HepG2 (cell line): ENCODE data around the gene PACS2. TPM values are rescaled to one million over a fixed set of nuclear protein-coding genes. Genes with fewer than 3 reads are reported as not detected.

Source experiments
- CBFB ChIP-seq: sonication (generic); formaldehyde crosslinking; IDR thresholded peaks from 2 replicates; pipeline ENCODE4 v1.4.0; 2020; ENCODE audit warnings: missing genetic modification reagents
- CBX5 ChIP-seq: sonication (generic); formaldehyde crosslinking; IDR thresholded peaks from 2 replicates; pipeline ENCODE4 v1.4.0; 2020; ENCODE audit warnings: missing genetic modification reagents, borderline replicate concordance
- CEBPG ChIP-seq: IDR thresholded peaks from 2 replicates; pipeline ENCODE4 v1.6.1; 2016
- GPN1 ChIP-seq: sonication (generic); formaldehyde crosslinking; IDR thresholded peaks from 2 replicates; pipeline ENCODE4 v1.5.1; 2020; ENCODE audit warnings: missing genetic modification reagents, borderline replicate concordance
- HIVEP1 ChIP-seq: sonication (generic); formaldehyde crosslinking; IDR thresholded peaks from 2 replicates; pipeline ENCODE4 v1.4.0; 2020; ENCODE audit warnings: mild to moderate bottlenecking, missing genetic modification reagents
- JARID2 ChIP-seq: sonication (generic); formaldehyde crosslinking; IDR thresholded peaks from 2 replicates; pipeline ENCODE4 v1.8.1; 2023; ENCODE audit warnings: missing genetic modification reagents, inconsistent platforms; ENCODE audit not compliant: insufficient replicate concordance
- NCOR1 ChIP-seq: fragments of 200-600 bp; sonication (generic); IDR thresholded peaks from 2 replicates; pipeline ENCODE4 v1.7.0; 2017; ENCODE audit warnings: antibody characterized with exemption, low read length, borderline replicate concordance
- SMAD1 ChIP-seq: sonication (generic); formaldehyde crosslinking; IDR thresholded peaks from 2 replicates; pipeline ENCODE4 v1.4.0; 2020; ENCODE audit warnings: missing genetic modification reagents, low read depth, mild to moderate bottlenecking, borderline replicate concordance
- TSC22D2 ChIP-seq: sonication (generic); formaldehyde crosslinking; IDR thresholded peaks from 2 replicates; pipeline ENCODE4 v1.5.1; 2020; ENCODE audit warnings: missing genetic modification reagents, mild to moderate bottlenecking, borderline replicate concordance
- ZNF121 ChIP-seq: sonication (generic); formaldehyde crosslinking; IDR thresholded peaks from 2 replicates; pipeline ENCODE4 v1.5.0; 2020; ENCODE audit warnings: mild to moderate bottlenecking, missing genetic modification reagents
- ZNF20 ChIP-seq: sonication (generic); formaldehyde crosslinking; IDR thresholded peaks from 2 replicates; pipeline ENCODE4 v1.4.0; 2020; ENCODE audit warnings: mild to moderate bottlenecking, moderate library complexity, missing genetic modification reagents
- ZNF468 ChIP-seq: sonication (generic); formaldehyde crosslinking; IDR thresholded peaks from 2 replicates; pipeline ENCODE4 v1.8.0; 2022; ENCODE audit warnings: mild to moderate bottlenecking, moderate library complexity, missing genetic modification reagents
- ZNF496 ChIP-seq: sonication (generic); formaldehyde crosslinking; IDR thresholded peaks from 2 replicates; pipeline ENCODE4 v1.8.1; 2023; ENCODE audit warnings: mild to moderate bottlenecking, moderate library complexity, missing genetic modification reagents; ENCODE audit not compliant: insufficient replicate concordance
- ZNF547 ChIP-seq: sonication (generic); formaldehyde crosslinking; IDR thresholded peaks from 2 replicates; pipeline ENCODE4 v1.5.1; 2020; ENCODE audit warnings: mild to moderate bottlenecking, missing genetic modification reagents
- ZNF672 ChIP-seq: sonication (generic); formaldehyde crosslinking; IDR thresholded peaks from 2 replicates; pipeline ENCODE4 v1.8.1; 2022; ENCODE audit warnings: missing genetic modification reagents
- ZNF773 ChIP-seq: sonication (generic); formaldehyde crosslinking; IDR thresholded peaks from 2 replicates; pipeline ENCODE4 v1.4.0; 2020; ENCODE audit warnings: missing genetic modification reagents, borderline replicate concordance
- polyA plus RNA-seq, 8 experiments: library from polyadenylated mRNA; depleted of rRNA in 3 of 8; stranded (reverse) in 7 of 8; unstranded in 1 of 8; fragments of >200 nt; fragmentation: Illumina TruSeq in 4 of 8; extraction: Trizol in 4 of 8; gene quantifications; 2 replicates each; pipeline versions ENCODE4 v1.2.1 to v1.2.3, GENCODE V29; 2011 to 2016; ENCODE audit warnings: low read depth in 4 of 8, missing spikeins in 1 of 8, mixed read lengths in 1 of 8; ENCODE audit not compliant: insufficient read depth in 1 of 8
- total RNA-seq, 5 experiments: library from RNA; depleted of rRNA; stranded (reverse); fragments of >200 nt; fragmentation: Illumina TruSeq; extraction: Trizol; gene quantifications; 2 replicates each; pipeline ENCODE4 v1.2.3, GENCODE V29; 2016; ENCODE audit warnings: low read depth in 1 of 5
- TF ChIP-seq, protein P1 (sequence below): sonication (generic); formaldehyde crosslinking; IDR thresholded peaks from 2 replicates; pipeline ENCODE4 v1.4.0; 2020; ENCODE audit warnings: low read depth, mild to moderate bottlenecking, missing genetic modification reagents
- TF ChIP-seq, protein P2 (sequence below): sonication (generic); formaldehyde crosslinking; IDR thresholded peaks from 2 replicates; pipeline ENCODE4 v1.8.1; 2023; ENCODE audit warnings: missing genetic modification reagents, inconsistent platforms, borderline replicate concordance
- TF ChIP-seq, protein P3 (sequence below): sonication (generic); formaldehyde crosslinking; IDR thresholded peaks from 2 replicates; pipeline ENCODE4 v1.8.0; 2022; ENCODE audit warnings: low read depth, missing genetic modification reagents
- TF ChIP-seq, protein P4 (sequence below): sonication (generic); IDR thresholded peaks from 2 replicates; pipeline ENCODE4 v1.6.1; 2016; ENCODE audit warnings: low read depth, borderline replicate concordance
- TF ChIP-seq, protein P5 (sequence below): sonication (generic); formaldehyde crosslinking; IDR thresholded peaks from 2 replicates; pipeline ENCODE4 v1.4.0; 2020; ENCODE audit warnings: mild to moderate bottlenecking, low read depth, missing genetic modification reagents
- TF ChIP-seq, protein P6 (sequence below): IDR thresholded peaks from 2 replicates; pipeline ENCODE4 v1.6.1; 2016; ENCODE audit warnings: low read depth, borderline replicate concordance
- TF ChIP-seq, protein P7 (sequence below): sonication (generic); formaldehyde crosslinking; conservative IDR thresholded peaks from 2 replicates; pipeline ENCODE4 v1.8.0; 2022; ENCODE audit warnings: low read depth, missing genetic modification reagents

Gene PACS2
- total and polyA plus RNA-seq, 2 of the 13 experiments (the other 11 are each of a cell fraction or from before 2014, with no cell fraction given): 23.6 to 27.6 TPM

DNA sequence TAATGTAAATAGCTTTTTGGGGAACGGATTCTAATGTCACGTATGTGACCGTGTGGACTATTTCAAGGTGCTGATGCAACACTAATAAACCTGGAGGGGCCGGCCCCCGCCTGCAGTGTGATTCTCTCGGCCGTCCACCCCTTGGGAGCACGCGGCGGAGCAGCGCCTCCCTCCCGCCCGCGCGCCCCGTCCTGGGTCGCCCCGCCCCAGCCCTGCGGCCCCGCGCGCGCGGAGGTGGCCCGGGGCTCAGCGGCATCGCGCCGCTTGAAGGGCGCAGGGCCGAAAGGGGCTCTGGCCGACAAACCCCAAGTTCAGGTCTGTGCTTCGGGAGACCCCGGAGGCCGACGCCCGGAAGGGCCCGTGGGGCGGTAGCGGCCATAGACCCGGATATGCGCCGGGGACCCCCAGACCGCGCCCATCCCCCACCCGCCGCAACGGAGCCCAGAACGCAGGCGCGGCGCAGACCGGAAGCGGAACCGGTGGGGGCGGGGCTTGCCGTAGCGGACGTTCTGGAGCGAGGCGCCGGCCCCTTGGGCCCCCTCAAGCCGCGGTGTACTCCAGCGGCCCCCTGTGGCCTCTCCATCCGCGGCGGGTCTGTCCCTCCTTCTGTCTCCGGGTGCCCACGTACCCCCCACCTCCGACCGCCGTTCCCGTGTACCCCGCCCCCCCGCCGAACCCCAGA is 83.6 kb downstream of the PACS2 start, which contains the start of gene TEX22 (continued):
- TF ChIP-seq JARID2 (CRISPR knock-in tag): no peak
- TF ChIP-seq TSC22D2 (CRISPR knock-in tag): no peak
- TF ChIP-seq ZNF20: no peak
- TF ChIP-seq, protein P1, sequence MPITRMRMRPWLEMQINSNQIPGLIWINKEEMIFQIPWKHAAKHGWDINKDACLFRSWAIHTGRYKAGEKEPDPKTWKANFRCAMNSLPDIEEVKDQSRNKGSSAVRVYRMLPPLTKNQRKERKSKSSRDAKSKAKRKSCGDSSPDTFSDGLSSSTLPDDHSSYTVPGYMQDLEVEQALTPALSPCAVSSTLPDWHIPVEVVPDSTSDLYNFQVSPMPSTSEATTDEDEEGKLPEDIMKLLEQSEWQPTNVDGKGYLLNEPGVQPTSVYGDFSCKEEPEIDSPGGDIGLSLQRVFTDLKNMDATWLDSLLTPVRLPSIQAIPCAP (CRISPR knock-in tag): no peak
- no peak for TF ChIP-seq CEBPG
- TF ChIP-seq ZNF121 (CRISPR knock-in tag): 0 out of 2 replicates have a peak, but pooled peaks have one; percentile 4
- TF ChIP-seq CBFB (CRISPR knock-in tag): no peak
- TF ChIP-seq SMAD1 (CRISPR knock-in tag): no peak
- no peak for TF ChIP-seq ZNF672 (CRISPR knock-in tag)
- no peak for TF ChIP-seq CBX5
- TF ChIP-seq, protein P2, sequence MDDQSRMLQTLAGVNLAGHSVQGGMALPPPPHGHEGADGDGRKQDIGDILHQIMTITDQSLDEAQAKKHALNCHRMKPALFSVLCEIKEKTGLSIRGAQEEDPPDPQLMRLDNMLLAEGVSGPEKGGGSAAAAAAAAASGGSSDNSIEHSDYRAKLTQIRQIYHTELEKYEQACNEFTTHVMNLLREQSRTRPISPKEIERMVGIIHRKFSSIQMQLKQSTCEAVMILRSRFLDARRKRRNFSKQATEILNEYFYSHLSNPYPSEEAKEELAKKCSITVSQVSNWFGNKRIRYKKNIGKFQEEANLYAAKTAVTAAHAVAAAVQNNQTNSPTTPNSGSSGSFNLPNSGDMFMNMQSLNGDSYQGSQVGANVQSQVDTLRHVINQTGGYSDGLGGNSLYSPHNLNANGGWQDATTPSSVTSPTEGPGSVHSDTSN: no peak
- no peak for TF ChIP-seq ZNF496
- TF ChIP-seq, protein P3, sequence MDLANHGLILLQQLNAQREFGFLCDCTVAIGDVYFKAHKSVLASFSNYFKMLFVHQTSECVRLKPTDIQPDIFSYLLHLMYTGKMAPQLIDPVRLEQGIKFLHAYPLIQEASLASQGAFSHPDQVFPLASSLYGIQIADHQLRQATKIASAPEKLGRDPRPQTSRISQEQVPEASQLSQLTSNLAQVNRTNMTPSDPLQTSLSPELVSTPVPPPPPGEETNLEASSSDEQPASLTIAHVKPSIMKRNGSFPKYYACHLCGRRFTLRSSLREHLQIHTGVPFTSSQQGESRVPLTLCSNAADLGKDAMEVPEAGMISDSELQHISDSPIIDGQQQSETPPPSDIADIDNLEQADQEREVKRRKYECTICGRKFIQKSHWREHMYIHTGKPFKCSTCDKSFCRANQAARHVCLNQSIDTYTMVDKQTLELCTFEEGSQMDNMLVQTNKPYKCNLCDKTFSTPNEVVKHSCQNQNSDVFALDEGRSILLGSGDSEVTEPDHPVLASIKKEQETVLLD (CRISPR knock-in tag): no peak
- TF ChIP-seq, protein P4, sequence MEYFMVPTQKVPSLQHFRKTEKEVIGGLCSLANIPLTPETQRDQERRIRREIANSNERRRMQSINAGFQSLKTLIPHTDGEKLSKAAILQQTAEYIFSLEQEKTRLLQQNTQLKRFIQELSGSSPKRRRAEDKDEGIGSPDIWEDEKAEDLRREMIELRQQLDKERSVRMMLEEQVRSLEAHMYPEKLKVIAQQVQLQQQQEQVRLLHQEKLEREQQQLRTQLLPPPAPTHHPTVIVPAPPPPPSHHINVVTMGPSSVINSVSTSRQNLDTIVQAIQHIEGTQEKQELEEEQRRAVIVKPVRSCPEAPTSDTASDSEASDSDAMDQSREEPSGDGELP: 0 out of 2 replicates have a peak, but pooled peaks have one; percentile 33
- TF ChIP-seq NCOR1: no peak
- no peak for TF ChIP-seq GPN1
- no peak for TF ChIP-seq ZNF468 (CRISPR knock-in tag)
- TF ChIP-seq ZNF773 (CRISPR knock-in tag): 0 out of 2 replicates have a peak, but pooled peaks have one; percentile 27
- TF ChIP-seq, protein P5, sequence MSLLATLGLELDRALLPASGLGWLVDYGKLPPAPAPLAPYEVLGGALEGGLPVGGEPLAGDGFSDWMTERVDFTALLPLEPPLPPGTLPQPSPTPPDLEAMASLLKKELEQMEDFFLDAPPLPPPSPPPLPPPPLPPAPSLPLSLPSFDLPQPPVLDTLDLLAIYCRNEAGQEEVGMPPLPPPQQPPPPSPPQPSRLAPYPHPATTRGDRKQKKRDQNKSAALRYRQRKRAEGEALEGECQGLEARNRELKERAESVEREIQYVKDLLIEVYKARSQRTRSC (CRISPR knock-in tag): no peak
- TF ChIP-seq, protein P6, sequence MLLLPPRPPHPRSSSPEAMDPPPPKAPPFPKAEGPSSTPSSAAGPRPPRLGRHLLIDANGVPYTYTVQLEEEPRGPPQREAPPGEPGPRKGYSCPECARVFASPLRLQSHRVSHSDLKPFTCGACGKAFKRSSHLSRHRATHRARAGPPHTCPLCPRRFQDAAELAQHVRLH (CRISPR knock-in tag): no peak
- TF ChIP-seq ZNF547: peak; percentile 64; the same call in 1 of the 2 replicates
- no peak for TF ChIP-seq HIVEP1 (CRISPR knock-in tag)
- TF ChIP-seq, protein P7, sequence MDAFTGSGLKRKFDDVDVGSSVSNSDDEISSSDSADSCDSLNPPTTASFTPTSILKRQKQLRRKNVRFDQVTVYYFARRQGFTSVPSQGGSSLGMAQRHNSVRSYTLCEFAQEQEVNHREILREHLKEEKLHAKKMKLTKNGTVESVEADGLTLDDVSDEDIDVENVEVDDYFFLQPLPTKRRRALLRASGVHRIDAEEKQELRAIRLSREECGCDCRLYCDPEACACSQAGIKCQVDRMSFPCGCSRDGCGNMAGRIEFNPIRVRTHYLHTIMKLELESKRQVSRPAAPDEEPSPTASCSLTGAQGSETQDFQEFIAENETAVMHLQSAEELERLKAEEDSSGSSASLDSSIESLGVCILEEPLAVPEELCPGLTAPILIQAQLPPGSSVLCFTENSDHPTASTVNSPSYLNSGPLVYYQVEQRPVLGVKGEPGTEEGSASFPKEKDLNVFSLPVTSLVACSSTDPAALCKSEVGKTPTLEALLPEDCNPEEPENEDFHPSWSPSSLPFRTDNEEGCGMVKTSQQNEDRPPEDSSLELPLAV (CRISPR knock-in tag): no peak
